ENCODE measurements around the gene EFCAB13. TPM values are rescaled to one million over a fixed set of nuclear protein-coding genes. Genes with fewer than 3 reads are reported as not detected.

Gene EFCAB13
- total RNA-seq, 1 donor from 2014 or later = 4.8 TPM

DNA sequence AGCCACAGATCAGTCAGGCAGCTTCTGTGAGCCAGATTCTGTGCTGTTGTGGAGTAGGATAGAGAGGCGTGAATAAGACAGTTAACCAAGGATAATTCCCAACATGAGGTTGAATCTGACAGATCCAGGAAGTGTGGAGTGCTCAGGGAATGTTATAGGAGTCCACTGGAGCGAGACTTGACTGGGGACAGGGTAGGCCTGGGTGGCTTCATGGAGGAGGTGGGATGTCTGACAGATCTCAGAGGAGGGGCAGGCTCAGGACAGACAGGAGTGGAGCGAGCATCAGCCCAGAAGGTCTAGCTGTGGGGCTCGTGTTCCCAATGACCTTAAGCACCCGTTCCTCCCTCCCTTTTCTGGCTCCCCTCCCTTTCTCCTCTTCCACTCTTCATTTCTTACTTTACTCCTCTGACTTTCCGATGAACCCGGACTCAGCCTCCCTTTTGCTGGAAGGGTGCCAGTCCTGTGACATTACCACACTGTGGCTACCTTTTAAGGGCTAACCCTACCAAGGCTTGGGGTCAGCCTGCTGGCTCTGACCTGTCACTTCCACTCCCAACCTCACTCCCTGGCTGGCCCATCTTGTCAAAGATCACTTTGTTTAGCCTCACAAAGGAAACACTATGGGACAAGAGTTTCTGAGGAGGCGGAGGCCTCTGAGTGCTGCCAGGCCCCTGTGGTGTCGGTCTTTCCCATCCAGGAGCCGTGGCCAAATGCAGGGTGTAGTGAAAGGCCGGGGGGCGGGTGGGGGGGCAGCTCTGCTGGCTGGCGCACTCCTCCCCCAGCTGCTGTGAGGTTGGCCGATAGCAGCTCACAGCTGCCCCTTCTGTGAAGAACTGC is 28.5 kb upstream of the EFCAB13 start:
- TF ChIP-seq, protein P1, sequence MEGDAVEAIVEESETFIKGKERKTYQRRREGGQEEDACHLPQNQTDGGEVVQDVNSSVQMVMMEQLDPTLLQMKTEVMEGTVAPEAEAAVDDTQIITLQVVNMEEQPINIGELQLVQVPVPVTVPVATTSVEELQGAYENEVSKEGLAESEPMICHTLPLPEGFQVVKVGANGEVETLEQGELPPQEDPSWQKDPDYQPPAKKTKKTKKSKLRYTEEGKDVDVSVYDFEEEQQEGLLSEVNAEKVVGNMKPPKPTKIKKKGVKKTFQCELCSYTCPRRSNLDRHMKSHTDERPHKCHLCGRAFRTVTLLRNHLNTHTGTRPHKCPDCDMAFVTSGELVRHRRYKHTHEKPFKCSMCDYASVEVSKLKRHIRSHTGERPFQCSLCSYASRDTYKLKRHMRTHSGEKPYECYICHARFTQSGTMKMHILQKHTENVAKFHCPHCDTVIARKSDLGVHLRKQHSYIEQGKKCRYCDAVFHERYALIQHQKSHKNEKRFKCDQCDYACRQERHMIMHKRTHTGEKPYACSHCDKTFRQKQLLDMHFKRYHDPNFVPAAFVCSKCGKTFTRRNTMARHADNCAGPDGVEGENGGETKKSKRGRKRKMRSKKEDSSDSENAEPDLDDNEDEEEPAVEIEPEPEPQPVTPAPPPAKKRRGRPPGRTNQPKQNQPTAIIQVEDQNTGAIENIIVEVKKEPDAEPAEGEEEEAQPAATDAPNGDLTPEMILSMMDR (conservative IDR thresholded peaks at IDR 0.05; ENCODE audit: low read depth, low read length) = no peak
- no peak for DNase-seq (ENCODE audit: low read depth)

DNA sequence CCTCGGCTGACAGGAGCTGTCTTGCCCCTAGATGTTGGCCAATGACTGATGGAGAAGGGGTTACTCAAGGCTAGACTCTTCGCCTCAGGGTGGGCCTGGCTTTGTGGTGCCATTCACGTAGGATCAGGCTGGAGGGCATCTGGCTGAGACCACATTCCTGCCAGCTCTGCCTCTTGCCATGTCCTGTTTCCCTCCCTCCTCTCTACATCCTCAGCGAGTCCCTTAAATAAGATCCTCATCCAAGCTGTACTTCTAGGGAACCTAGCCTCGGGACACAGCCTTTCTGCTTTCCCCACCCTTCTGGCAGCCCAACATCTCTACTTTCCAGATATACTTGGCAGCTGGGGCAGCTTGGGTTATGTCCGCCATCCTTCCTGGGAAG is 27.9 kb upstream of the EFCAB13 start:
- DNase-seq (ENCODE audit: low read depth) = no peak

More for the DNA sequence above, 28.5 kb upstream of the EFCAB13 start:
- H3K4me3 ChIP-seq (ENCODE audit: low read depth, low read length) = no peak overlapping the region

DNA sequence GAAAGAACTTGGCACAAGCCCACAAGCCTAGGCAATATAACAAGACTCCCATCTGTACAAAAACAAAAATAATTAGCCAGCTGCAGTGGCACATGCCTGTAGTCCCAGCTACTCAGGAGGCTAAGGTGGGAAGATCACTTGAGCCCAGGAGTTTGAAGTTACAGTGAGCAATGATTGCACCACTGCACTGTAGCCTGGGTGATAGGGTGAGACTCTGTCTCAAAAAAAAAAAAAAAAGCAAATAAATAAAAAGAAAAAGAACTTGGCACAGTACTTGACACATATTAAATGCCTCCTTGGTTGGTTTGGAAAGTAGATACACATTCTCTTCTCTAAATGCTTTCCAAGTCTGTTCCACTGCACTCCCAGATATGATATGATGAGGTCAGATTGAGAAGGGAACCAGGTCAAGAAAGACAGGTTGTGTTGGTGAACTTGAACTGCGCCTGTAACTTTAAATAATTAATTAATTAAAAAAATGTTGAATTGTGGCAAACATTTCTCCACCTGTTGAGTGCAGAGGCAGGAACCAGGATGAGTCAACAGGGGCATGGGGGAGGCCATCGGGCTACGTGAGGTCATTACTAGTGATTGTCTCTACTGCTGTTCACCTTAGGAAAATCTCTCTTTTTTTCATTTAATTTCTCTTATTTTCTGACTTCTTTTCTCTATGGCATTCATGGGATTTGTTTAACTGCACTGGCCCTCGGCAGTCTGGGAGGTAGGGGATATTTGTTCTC is 25.9 kb upstream of the EFCAB13 start:
- DNase-seq (ENCODE audit: low read depth) = no peak
- TF ChIP-seq, protein P1 (conservative IDR thresholded peaks at IDR 0.05; ENCODE audit: low read depth, low read length) = no peak
- no peak overlapping the region for H3K4me3 ChIP-seq (ENCODE audit: low read depth, low read length)

More for the DNA sequence above, 27.9 kb upstream of the EFCAB13 start:
- no peak overlapping the region for H3K4me3 ChIP-seq (ENCODE audit: low read depth, low read length)
- TF ChIP-seq, protein P1 (conservative IDR thresholded peaks at IDR 0.05; ENCODE audit: low read depth, low read length) = no peak

DNA sequence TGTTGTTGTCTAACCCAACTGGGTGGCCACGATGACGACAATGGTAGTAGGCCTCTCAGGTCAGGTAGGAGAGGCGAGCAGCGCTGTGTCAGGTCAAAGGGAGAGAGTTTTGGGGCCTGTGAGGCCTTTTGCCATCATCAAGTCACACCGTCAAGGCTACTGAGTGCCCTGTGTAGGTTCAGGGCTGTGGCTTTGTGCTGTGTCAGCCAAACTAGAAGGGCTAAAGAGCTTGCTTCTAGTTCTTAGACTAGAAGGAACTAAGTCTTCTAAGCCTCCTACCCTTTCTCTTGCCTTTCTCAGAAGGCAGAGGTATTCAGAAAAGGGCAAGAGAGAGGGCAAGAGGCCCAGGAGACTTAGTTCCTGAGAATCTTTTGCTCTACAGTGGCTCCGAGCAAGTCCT is 25.0 kb upstream of the EFCAB13 start:
- no peak overlapping the region for H3K4me3 ChIP-seq (ENCODE audit: low read depth, low read length)
- DNase-seq (ENCODE audit: low read depth) = no peak
- TF ChIP-seq, protein P1 (conservative IDR thresholded peaks at IDR 0.05; ENCODE audit: low read depth, low read length) = no peak

DNA sequence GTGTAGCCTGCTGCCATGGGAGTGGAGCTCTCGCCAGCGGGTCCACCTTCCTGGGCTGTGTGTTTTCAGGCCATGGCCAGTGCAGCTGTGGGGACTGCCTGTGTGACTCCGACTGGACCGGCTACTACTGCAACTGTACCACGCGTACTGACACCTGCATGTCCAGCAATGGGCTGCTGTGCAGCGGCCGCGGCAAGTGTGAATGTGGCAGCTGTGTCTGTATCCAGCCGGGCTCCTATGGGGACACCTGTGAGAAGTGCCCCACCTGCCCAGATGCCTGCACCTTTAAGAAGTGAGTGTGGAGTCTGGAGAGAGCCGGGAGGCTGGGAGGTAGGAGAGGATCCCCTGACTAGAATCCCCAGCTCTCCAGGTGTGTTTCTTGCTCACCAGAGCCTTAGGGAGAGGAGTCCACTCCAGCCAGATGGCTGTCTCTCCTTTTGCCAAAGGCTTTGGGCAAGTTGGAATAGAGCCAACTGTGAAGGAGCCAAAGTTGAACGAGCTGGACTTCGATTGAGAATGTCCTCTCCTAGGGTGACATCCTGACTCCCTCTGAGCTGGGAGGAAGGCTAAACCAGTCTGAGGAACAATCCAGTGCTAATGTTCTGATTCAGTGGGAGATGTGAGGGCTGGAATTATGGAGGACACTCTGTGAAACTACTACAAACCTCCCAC is 24.4 kb upstream of the EFCAB13 start:
- no peak for DNase-seq (ENCODE audit: low read depth)
- no peak overlapping the region for H3K4me3 ChIP-seq (ENCODE audit: low read depth, low read length)
- TF ChIP-seq, protein P1 (conservative IDR thresholded peaks at IDR 0.05; ENCODE audit: low read depth, low read length) = no peak

DNA sequence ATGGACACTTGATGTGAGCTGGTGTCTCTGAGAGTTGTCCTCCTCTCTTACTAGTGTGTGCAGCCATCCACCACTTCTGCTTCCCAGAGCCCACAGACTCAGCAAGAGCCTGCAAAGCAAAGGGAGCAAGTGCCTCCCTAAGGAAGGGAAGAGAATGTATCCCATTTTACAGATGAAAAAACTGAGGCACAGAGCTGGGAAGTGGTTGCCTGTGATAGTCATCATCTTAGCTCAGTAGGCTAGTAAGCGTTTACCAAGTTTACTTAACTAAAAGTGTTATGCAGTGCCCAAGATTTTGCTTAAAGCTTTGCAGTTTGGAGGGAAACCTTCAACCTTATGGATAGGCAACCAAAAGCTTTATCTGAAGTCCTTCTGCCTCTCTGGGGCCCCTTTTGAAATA is 23.0 kb upstream of the EFCAB13 start:
- no peak for DNase-seq (ENCODE audit: low read depth)
- H3K4me3 ChIP-seq (ENCODE audit: low read depth, low read length) = no peak overlapping the region
- TF ChIP-seq, protein P1 (conservative IDR thresholded peaks at IDR 0.05; ENCODE audit: low read depth, low read length) = no peak

Data from epithelial cell of proximal tubule (primary cell).